ENCODE data around the gene SERPINF2. TPM values are rescaled to one million over a fixed set of nuclear protein-coding genes. Genes with fewer than 3 reads are reported as not detected.
"Not testable (repeated sequence)": the region's sequence is repeated elsewhere in the genome, so short reads cannot be mapped to it uniquely, and the experiment has no call there.

SERPINF2 gene
- polyA plus RNA-seq, 1 experiment = 0.02 TPM

GRCh38 chr17:1716912-1717695, 25.6 kb upstream of the SERPINF2 start:
- ChIA-PET CTCF (interaction anchor here (0.6 to 10.5 kb wide), 12 partner anchors 37 to 664 kb away, joined by 3 to 224 read pairs (median 4); partner anchors contain the start of gene RILP), POLR2A (interaction anchor here (0.5 to 1.6 kb wide), 10 partner anchors 9 to 684 kb away, joined by 3 to 18 read pairs (median 4); no protein-coding TSS in a partner anchor)
- no peak for TF ChIP-seq CTCF (IDR thresholded peaks at IDR 0.05; ENCODE audit: insufficient read depth, low read depth, low read length)
- DNase-seq (ENCODE audit: low read depth) = peak; percentile 94
- no peaks in the 10 kb centered on the region for H3K27me3 ChIP-seq (ENCODE audit: control insufficient read depth, insufficient read depth, low read length)
- H3K36me3 ChIP-seq (ENCODE audit: control insufficient read depth, insufficient read depth, low read length) = peaks cover 22% of the 10 kb centered on the region
- peak overlapping the region; percentile 73 for H3K4me3 ChIP-seq (ENCODE audit: low read depth, low read length)

DNA sequence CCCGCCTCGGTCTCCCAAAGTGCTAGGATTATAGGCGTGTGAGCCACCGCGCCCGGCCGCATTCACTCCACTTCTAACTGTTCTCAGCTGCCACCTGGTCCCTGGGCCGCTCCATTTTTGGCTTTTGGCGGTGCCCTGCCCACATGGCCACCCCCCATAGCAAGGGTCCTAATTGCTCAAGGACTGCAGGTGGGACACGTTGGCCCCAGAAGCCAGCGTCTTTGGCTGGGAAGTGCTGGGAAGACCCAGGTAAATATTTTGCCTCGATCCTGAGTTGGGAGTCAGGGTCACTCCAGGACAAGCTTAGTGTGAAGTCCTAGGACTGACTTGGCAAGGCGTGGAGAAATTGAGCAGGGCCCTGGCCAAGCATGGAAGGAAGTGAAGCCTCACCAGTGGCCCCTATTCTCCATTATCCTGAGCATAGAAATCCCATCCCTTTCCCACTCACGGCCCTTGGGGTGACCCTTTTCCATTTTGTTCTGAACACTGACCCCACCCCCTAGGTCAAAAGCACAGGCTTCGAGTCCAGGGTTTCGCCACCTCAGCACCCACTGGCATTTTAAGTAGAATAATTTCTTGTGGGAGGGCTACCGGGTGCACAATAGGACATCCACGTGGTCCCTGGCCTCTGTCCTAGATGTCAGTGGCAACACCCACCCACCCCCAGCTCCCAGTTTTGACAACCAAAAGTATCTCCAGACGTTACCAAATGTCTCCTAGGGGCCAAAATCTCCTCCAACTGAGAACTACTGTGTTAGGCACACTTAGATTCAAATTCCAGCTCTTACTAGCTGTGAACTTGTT, 24.1 kb upstream of the SERPINF2 start:
- ChIA-PET CTCF (interaction anchor here (1.3 to 10.5 kb wide), 2 partner anchors 63 to 70 kb away, joined by 4 to 224 read pairs; no protein-coding TSS in a partner anchor), POLR2A (no interaction called here)
- DNase-seq (ENCODE audit: low read depth) = no peak
- TF ChIP-seq CTCF (IDR thresholded peaks at IDR 0.05; ENCODE audit: insufficient read depth, low read depth, low read length) = no peak
- Histone ChIP-seq H3K4me3 (ENCODE audit: low read depth, low read length) (no peak overlapping the region), H3K27me3 (ENCODE audit: control insufficient read depth, insufficient read depth, low read length) (no peaks in the 10 kb centered on the region), H3K36me3 (ENCODE audit: control insufficient read depth, insufficient read depth, low read length) (peaks cover 7% of the 10 kb centered on the region)

GRCh38 chr17:1720856-1721386, 21.8 kb upstream of the SERPINF2 start:
- POLR2A ChIA-PET = interaction anchor here (0.7 kb wide), 1 partner anchor 9 kb away, joined by 4 read pairs; no protein-coding TSS in a partner anchor

DNA sequence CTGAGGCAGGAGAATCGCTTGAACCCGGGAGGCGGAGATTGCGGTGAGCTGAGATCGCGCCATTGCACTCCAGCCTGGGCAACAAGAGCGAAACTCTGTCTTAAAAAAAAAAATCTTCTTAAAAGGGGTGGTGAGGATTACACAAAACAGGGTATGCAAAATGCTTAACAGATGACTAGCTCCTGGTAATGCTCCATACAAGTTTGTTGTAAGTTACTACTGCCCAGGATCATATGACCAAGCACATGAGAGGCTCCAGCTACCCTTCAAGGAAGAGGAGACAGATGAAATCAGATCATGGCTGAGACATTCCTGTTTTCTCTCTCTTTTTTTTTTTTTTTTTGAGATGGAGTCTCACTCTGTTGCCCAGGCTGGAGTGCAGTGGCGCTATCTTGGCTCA, 20.6 kb upstream of the SERPINF2 start:
- H3K4me3 ChIP-seq (ENCODE audit: low read depth, low read length); H3K27me3 ChIP-seq (ENCODE audit: control insufficient read depth, insufficient read depth, low read length); H3K36me3 ChIP-seq (ENCODE audit: control insufficient read depth, insufficient read depth, low read length): not testable (repeated sequence)
- ChIA-PET POLR2A (interaction anchor here (0.6 kb wide), 2 partner anchors 108 to 353 kb away, joined by 3 to 4 read pairs; partner anchors contain the start of gene RPA1), CTCF (interaction anchor here (0.7 to 10.5 kb wide), 21 partner anchors 9 to 230 kb away, joined by 3 to 224 read pairs (median 4); partner anchors contain the start of genes MYO1C and SERPINF1)
- peak; percentile 53 for DNase-seq (ENCODE audit: low read depth)

More at GRCh38 chr17:1720856-1721386, 21.8 kb upstream of the SERPINF2 start:
- CTCF ChIA-PET = interaction anchor here (0.6 to 10.5 kb wide), 30 partner anchors 10 to 305 kb away, joined by 3 to 224 read pairs (median 4); partner anchors contain the start of genes MYO1C, RPA1, SERPINF1 and SMYD4
- H3K36me3 ChIP-seq (ENCODE audit: control insufficient read depth, insufficient read depth, low read length) = peaks cover under 1% of the 10 kb centered on the region; the same call in 1 of the 2 replicates
- H3K4me3 ChIP-seq (ENCODE audit: low read depth, low read length) = no peak overlapping the region
- no peak for DNase-seq (ENCODE audit: low read depth)
- TF ChIP-seq CTCF (IDR thresholded peaks at IDR 0.05; ENCODE audit: insufficient read depth, low read depth, low read length) = peak; percentile 99
- no peaks in the 10 kb centered on the region for H3K27me3 ChIP-seq (ENCODE audit: control insufficient read depth, insufficient read depth, low read length)

DNA sequence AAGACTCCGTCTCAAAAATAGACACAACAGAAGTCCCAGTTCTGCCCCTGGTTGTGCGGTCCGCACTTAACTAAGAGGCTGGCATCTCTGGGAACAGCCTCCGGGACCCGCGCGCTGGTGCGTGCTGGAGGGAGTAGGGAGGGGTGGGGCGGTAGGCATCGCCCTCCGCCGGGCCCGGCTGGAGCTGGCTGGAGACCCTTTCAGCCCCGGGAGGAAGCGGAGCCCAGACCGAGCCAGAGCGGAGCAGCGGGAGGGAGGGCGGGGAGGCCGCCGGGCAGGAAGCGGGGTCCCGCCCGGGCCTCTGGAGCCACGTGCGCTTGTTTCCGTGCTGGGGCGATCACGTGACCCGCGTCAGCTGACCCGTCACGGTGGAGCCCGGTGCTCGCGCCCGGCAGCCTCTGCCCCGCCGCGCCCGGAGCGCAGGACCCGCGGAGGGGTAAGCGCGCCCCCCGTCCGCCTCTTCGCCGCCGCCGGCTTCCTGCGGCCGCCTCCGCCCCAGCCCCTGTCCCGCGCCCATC, 18.3 kb upstream of the SERPINF2 start, which contains the start of gene WDR81:
WDR81 (plus strand) TSS at position 354 of the 518 bp plus-strand sequence. CDS start 256 bp downstream, outside the sequence.
- ChIA-PET POLR2A (no interaction called here), CTCF (interaction anchor here (0.5 to 2.2 kb wide), 5 partner anchors 55 to 472 kb away, joined by 3 to 9 read pairs (median 3); partner anchors contain the start of genes RPA1 and SMYD4)
- Histone ChIP-seq H3K4me3 (ENCODE audit: low read depth, low read length) (peak within 1 kb of the TSS; percentile 65), H3K36me3 (ENCODE audit: control insufficient read depth, insufficient read depth, low read length) (peaks cover 17% of the 10 kb centered on the region), H3K27me3 (ENCODE audit: control insufficient read depth, insufficient read depth, low read length) (no peaks in the 10 kb centered on the region)
- no peak for TF ChIP-seq CTCF (IDR thresholded peaks at IDR 0.05; ENCODE audit: insufficient read depth, low read depth, low read length)
- no peak for DNase-seq (ENCODE audit: low read depth)
